ENCODE data around the gene DNAJC25. TPM values are rescaled to one million over a fixed set of nuclear protein-coding genes. Genes with fewer than 3 reads are reported as not detected.

DNAJC25 gene
- polyA plus RNA-seq, 3 donors: 14.6 to 17.2 (median 15.2) TPM

Other genes with a start within 250 kb of the DNAJC25 start
- gene ECPAS, start 147.0 kb upstream of the DNAJC25 start, polyA plus RNA-seq (ENCODE audit: insufficient read length in 3 of 3): 10 to 100 TPM; 70.2 to 81.9 (median 78.9) TPM
- gene ZNF483, start 106.2 kb upstream of the DNAJC25 start, polyA plus RNA-seq (ENCODE audit: insufficient read length in 3 of 3): 1 to 10 TPM; 2.4 to 4.4 (median 2.8) TPM
- 100 to 1,000 TPM; 144 to 331 (median 326) TPM for gene PTGR1, start 31.7 kb upstream of the DNAJC25 start, polyA plus RNA-seq (ENCODE audit: insufficient read length in 3 of 3)
- gene GNG10, start 30.3 kb downstream of the DNAJC25 start, polyA plus RNA-seq (ENCODE audit: insufficient read length in 3 of 3): 10 to 100 TPM; 46.1 to 64.5 (median 54.7) TPM
- gene SHOC1, start 163.6 kb downstream of the DNAJC25 start, polyA plus RNA-seq (ENCODE audit: insufficient read length in 3 of 3): 1 to 10 TPM in 1 of 3 donors, under 1 TPM in 2; 0.64 to 1.4 (median 0.79) TPM

Measured in renal cortex interstitium (tissue), 3 donors.